WTC11 (cell line): Measurements from ENCODE around the gene NOP56. TPM values are rescaled to one million over a fixed set of nuclear protein-coding genes. Genes with fewer than 3 reads are reported as not detected.

Experiments used
- ATAC-seq: fragments of 200-7000 bp; cut with Tn5 transposase; 2 replicates; pipeline ENCODE4 v1.10.0; 2021; ENCODE audit warnings: mild to moderate bottlenecking, moderate library complexity
- CTCF ChIA-PET: fragments of 300-600 bp; sonication (Branson Sonifier 250); formaldehyde crosslinking; loops from one replicate; lab custom pipeline; 2021; ENCODE audit warnings: antibody characterized with exemption; lab: Charles Lee
- POLR2A ChIA-PET: fragments of 350-600 bp; sonication (Branson Sonifier 250); formaldehyde crosslinking; loops from one replicate; lab custom pipeline; 2021; ENCODE audit warnings: antibody characterized with exemption; lab: Charles Lee
- DNase-seq: peaks from one replicate; pipeline ENCODE4 v3.0.0; 2021; ENCODE audit warnings: low spot score
- H3K27ac Mint-ChIP-seq: 2 replicates; pipeline ENCODE4 v1.8.0; 2021; ENCODE audit warnings: mixed read lengths
- H3K27me3 Mint-ChIP-seq: 2 replicates; pipeline ENCODE4 v1.8.0; 2021; ENCODE audit warnings: low read depth, mild to moderate bottlenecking, moderate library complexity, mixed read lengths
- H3K36me3 Mint-ChIP-seq: 2 replicates; pipeline ENCODE4 v1.8.0; 2021; ENCODE audit warnings: mixed read lengths
- H3K4me1 Mint-ChIP-seq: 2 replicates; pipeline ENCODE4 v1.8.0; 2022; ENCODE audit warnings: mixed read lengths
- H3K4me3 Mint-ChIP-seq: 2 replicates; pipeline ENCODE4 v1.8.0; 2021; ENCODE audit warnings: mild to moderate bottlenecking, moderate library complexity, mixed read lengths
- H3K9me3 Mint-ChIP-seq: 2 replicates; pipeline ENCODE4 v1.8.0; 2021; ENCODE audit warnings: mixed read lengths
- EMX1 ChIP-seq: fragments of 250-450 bp; sonication (Bioruptor Pico); IDR thresholded peaks from 2 replicates; pipeline ENCODE4 v1.8.0; 2021; ENCODE audit warnings: mild to moderate bottlenecking
- GRHL2 ChIP-seq: fragments of 250-450 bp; sonication (Bioruptor Pico); IDR thresholded peaks from 2 replicates; pipeline ENCODE4 v1.8.0; 2022; ENCODE audit warnings: mild to moderate bottlenecking, moderate library complexity; ENCODE audit not compliant: insufficient replicate concordance, severe bottlenecking
- MXD4 ChIP-seq: fragments of 250-450 bp; sonication (Bioruptor Pico); IDR thresholded peaks from 2 replicates; pipeline ENCODE4 v1.8.0; 2021; ENCODE audit warnings: mild to moderate bottlenecking, moderate library complexity, borderline replicate concordance
- NFATC4 ChIP-seq: fragments of 250-450 bp; sonication (Bioruptor Pico); IDR thresholded peaks from 2 replicates; pipeline ENCODE4 v1.9.0; 2021; ENCODE audit warnings: mild to moderate bottlenecking
- NFYB ChIP-seq: sonication (generic); formaldehyde crosslinking; conservative IDR thresholded peaks from 2 replicates; pipeline ENCODE4 v1.8.0; 2022; ENCODE audit warnings: low read depth, missing genetic modification reagents
- NR3C1 ChIP-seq: sonication (generic); formaldehyde crosslinking; conservative IDR thresholded peaks from 2 replicates; pipeline ENCODE4 v1.8.1; 2023; ENCODE audit warnings: low read depth, mild to moderate bottlenecking, missing genetic modification reagents
- ZNF219 ChIP-seq: sonication (generic); formaldehyde crosslinking; IDR thresholded peaks from 2 replicates; pipeline ENCODE4 v1.8.0; 2023; ENCODE audit warnings: missing genetic modification reagents, mild to moderate bottlenecking, borderline replicate concordance
- ZNF671 ChIP-seq: fragments of 250-450 bp; sonication (Bioruptor Pico); IDR thresholded peaks from 2 replicates; pipeline ENCODE4 v1.8.0; 2021; ENCODE audit warnings: mild to moderate bottlenecking
- total RNA-seq: library from RNA; stranded (reverse); gene quantifications from 3 replicates; pipeline ENCODE4 v1.2.3, GENCODE V29; 2021
- TF ChIP-seq, protein P1 (sequence below): sonication (generic); formaldehyde crosslinking; IDR thresholded peaks from 2 replicates; pipeline ENCODE4 v1.8.0; 2022; ENCODE audit warnings: missing genetic modification reagents
- TF ChIP-seq, protein P2 (sequence below): sonication (generic); formaldehyde crosslinking; IDR thresholded peaks from 2 replicates; pipeline ENCODE4 v1.8.1; 2022; ENCODE audit warnings: missing genetic modification reagents, borderline replicate concordance
- TF ChIP-seq, protein P3 (sequence below): fragments of 250-450 bp; sonication (Bioruptor Pico); IDR thresholded peaks from 2 replicates; pipeline ENCODE4 v1.9.0; 2021; ENCODE audit warnings: mild to moderate bottlenecking
- TF ChIP-seq, protein P4 (sequence below): sonication (generic); formaldehyde crosslinking; IDR thresholded peaks from 2 replicates; pipeline ENCODE4 v1.8.0; 2022; ENCODE audit warnings: mild to moderate bottlenecking, missing genetic modification reagents
- TF ChIP-seq, protein P5 (sequence below): fragments of 200-600 bp; IDR thresholded peaks from 2 replicates; pipeline ENCODE4 v1.8.0; 2022; ENCODE audit warnings: antibody characterized with exemption
- TF ChIP-seq, protein P6 (sequence below): sonication (generic); formaldehyde crosslinking; IDR thresholded peaks from 2 replicates; pipeline ENCODE4 v1.8.1; 2023; ENCODE audit warnings: mild to moderate bottlenecking, moderate library complexity, missing genetic modification reagents
- TF ChIP-seq, protein P7 (sequence below): sonication (generic); formaldehyde crosslinking; IDR thresholded peaks from 2 replicates; pipeline ENCODE4 v1.8.0; 2023; ENCODE audit warnings: mild to moderate bottlenecking, missing genetic modification reagents
- TF ChIP-seq, protein P8 (sequence below): sonication (generic); formaldehyde crosslinking; IDR thresholded peaks from 2 replicates; pipeline ENCODE4 v1.8.1; 2023; ENCODE audit warnings: mild to moderate bottlenecking, missing genetic modification reagents, borderline replicate concordance
- TF ChIP-seq, protein P9 (sequence below): sonication (generic); formaldehyde crosslinking; IDR thresholded peaks from 2 replicates; pipeline ENCODE4 v1.8.1; 2022; ENCODE audit warnings: low read depth, mild to moderate bottlenecking, moderate library complexity, missing genetic modification reagents, borderline replicate concordance

NOP56 gene
- total RNA-seq, 1 experiment from 2014 or later, result 634 TPM

DNA sequence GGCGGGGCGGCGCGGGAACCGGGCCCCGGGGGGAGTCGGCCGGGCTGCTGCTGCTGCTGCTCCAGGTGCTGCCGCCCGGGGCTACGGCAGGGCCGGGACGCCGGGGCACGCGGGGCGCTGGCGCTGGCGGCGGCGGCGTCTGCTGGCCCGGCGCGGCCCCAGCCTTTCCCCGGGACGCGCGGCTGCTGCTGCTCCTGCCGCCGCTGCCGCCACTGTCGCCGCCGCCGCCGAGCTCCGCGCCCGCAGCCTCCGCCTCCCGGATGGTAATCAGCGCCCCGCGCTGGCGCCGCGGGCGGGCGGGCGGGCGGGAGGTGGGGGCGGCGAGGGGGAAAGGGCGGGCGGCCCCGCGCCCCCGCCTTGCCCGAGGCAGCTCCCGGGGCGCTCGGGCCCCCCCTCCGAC lies 40.5 kb downstream of the NOP56 start:
- no peak for DNase-seq
- H3K9me3 Mint-ChIP-seq, result no peaks in the 10 kb centered on the region
- ATAC-seq, result no peak

More for the DNA sequence above, 40.5 kb downstream of the NOP56 start:
- ChIA-PET POLR2A (no interaction called here), CTCF (interaction anchor here (0.6 to 2.8 kb wide), 8 partner anchors 9 to 159 kb away, joined by 4 to 14 read pairs (median 7); no protein-coding TSS in a partner anchor)
- Mint-ChIP-seq H3K4me3 (no peak overlapping the region), H3K27ac (no peak overlapping the region), H3K36me3 (peaks cover 5% of the 10 kb centered on the region), H3K4me1 (peaks cover 32% of the 10 kb centered on the region), H3K27me3 (peaks cover 88% of the 10 kb centered on the region)
- TF ChIP-seq, protein P1, sequence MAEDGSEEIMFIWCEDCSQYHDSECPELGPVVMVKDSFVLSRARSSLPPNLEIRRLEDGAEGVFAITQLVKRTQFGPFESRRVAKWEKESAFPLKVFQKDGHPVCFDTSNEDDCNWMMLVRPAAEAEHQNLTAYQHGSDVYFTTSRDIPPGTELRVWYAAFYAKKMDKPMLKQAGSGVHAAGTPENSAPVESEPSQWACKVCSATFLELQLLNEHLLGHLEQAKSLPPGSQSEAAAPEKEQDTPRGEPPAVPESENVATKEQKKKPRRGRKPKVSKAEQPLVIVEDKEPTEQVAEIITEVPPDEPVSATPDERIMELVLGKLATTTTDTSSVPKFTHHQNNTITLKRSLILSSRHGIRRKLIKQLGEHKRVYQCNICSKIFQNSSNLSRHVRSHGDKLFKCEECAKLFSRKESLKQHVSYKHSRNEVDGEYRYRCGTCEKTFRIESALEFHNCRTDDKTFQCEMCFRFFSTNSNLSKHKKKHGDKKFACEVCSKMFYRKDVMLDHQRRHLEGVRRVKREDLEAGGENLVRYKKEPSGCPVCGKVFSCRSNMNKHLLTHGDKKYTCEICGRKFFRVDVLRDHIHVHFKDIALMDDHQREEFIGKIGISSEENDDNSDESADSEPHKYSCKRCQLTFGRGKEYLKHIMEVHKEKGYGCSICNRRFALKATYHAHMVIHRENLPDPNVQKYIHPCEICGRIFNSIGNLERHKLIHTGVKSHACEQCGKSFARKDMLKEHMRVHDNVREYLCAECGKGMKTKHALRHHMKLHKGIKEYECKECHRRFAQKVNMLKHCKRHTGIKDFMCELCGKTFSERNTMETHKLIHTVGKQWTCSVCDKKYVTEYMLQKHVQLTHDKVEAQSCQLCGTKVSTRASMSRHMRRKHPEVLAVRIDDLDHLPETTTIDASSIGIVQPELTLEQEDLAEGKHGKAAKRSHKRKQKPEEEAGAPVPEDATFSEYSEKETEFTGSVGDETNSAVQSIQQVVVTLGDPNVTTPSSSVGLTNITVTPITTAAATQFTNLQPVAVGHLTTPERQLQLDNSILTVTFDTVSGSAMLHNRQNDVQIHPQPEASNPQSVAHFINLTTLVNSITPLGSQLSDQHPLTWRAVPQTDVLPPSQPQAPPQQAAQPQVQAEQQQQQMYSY (CRISPR knock-in tag), result no peak
- TF ChIP-seq, protein P2, sequence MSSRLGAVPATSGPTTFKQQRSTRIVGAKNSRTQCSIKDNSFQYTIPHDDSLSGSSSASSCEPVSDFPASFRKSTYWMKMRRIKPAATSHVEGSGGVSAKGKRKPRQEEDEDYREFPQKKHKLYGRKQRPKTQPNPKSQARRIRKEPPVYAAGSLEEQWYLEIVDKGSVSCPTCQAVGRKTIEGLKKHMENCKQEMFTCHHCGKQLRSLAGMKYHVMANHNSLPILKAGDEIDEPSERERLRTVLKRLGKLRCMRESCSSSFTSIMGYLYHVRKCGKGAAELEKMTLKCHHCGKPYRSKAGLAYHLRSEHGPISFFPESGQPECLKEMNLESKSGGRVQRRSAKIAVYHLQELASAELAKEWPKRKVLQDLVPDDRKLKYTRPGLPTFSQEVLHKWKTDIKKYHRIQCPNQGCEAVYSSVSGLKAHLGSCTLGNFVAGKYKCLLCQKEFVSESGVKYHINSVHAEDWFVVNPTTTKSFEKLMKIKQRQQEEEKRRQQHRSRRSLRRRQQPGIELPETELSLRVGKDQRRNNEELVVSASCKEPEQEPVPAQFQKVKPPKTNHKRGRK (CRISPR knock-in tag), result no peak
- TF ChIP-seq, protein P3, sequence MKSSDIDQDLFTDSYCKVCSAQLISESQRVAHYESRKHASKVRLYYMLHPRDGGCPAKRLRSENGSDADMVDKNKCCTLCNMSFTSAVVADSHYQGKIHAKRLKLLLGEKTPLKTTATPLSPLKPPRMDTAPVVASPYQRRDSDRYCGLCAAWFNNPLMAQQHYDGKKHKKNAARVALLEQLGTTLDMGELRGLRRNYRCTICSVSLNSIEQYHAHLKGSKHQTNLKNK (CRISPR knock-in tag), result no peak
- TF ChIP-seq NFATC4 (CRISPR knock-in tag) (no peak), GRHL2 (CRISPR knock-in tag) (no peak), MXD4 (no peak), ZNF671 (CRISPR knock-in tag) (no peak), NR3C1 (CRISPR knock-in tag) (no peak), EMX1 (CRISPR knock-in tag) (no peak), NFYB (no peak), ZNF219 (CRISPR knock-in tag) (no peak)
- TF ChIP-seq, protein P4, sequence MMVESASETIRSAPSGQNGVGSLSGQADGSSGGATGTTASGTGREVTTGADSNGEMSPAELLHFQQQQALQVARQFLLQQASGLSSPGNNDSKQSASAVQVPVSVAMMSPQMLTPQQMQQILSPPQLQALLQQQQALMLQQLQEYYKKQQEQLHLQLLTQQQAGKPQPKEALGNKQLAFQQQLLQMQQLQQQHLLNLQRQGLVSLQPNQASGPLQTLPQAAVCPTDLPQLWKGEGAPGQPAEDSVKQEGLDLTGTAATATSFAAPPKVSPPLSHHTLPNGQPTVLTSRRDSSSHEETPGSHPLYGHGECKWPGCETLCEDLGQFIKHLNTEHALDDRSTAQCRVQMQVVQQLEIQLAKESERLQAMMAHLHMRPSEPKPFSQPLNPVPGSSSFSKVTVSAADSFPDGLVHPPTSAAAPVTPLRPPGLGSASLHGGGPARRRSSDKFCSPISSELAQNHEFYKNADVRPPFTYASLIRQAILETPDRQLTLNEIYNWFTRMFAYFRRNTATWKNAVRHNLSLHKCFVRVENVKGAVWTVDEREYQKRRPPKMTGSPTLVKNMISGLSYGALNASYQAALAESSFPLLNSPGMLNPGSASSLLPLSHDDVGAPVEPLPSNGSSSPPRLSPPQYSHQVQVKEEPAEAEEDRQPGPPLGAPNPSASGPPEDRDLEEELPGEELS (CRISPR knock-in tag), result no peak
- TF ChIP-seq, protein P5, sequence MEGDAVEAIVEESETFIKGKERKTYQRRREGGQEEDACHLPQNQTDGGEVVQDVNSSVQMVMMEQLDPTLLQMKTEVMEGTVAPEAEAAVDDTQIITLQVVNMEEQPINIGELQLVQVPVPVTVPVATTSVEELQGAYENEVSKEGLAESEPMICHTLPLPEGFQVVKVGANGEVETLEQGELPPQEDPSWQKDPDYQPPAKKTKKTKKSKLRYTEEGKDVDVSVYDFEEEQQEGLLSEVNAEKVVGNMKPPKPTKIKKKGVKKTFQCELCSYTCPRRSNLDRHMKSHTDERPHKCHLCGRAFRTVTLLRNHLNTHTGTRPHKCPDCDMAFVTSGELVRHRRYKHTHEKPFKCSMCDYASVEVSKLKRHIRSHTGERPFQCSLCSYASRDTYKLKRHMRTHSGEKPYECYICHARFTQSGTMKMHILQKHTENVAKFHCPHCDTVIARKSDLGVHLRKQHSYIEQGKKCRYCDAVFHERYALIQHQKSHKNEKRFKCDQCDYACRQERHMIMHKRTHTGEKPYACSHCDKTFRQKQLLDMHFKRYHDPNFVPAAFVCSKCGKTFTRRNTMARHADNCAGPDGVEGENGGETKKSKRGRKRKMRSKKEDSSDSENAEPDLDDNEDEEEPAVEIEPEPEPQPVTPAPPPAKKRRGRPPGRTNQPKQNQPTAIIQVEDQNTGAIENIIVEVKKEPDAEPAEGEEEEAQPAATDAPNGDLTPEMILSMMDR, result no peak
- TF ChIP-seq, protein P6, sequence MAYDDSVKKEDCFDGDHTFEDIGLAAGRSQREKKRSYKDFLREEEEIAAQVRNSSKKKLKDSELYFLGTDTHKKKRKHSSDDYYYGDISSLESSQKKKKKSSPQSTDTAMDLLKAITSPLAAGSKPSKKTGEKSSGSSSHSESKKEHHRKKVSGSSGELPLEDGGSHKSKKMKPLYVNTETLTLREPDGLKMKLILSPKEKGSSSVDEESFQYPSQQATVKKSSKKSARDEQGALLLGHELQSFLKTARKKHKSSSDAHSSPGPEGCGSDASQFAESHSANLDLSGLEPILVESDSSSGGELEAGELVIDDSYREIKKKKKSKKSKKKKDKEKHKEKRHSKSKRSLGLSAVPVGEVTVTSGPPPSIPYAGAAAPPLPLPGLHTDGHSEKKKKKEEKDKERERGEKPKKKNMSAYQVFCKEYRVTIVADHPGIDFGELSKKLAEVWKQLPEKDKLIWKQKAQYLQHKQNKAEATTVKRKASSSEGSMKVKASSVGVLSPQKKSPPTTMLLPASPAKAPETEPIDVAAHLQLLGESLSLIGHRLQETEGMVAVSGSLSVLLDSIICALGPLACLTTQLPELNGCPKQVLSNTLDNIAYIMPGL (CRISPR knock-in tag), result no peak
- TF ChIP-seq, protein P7, sequence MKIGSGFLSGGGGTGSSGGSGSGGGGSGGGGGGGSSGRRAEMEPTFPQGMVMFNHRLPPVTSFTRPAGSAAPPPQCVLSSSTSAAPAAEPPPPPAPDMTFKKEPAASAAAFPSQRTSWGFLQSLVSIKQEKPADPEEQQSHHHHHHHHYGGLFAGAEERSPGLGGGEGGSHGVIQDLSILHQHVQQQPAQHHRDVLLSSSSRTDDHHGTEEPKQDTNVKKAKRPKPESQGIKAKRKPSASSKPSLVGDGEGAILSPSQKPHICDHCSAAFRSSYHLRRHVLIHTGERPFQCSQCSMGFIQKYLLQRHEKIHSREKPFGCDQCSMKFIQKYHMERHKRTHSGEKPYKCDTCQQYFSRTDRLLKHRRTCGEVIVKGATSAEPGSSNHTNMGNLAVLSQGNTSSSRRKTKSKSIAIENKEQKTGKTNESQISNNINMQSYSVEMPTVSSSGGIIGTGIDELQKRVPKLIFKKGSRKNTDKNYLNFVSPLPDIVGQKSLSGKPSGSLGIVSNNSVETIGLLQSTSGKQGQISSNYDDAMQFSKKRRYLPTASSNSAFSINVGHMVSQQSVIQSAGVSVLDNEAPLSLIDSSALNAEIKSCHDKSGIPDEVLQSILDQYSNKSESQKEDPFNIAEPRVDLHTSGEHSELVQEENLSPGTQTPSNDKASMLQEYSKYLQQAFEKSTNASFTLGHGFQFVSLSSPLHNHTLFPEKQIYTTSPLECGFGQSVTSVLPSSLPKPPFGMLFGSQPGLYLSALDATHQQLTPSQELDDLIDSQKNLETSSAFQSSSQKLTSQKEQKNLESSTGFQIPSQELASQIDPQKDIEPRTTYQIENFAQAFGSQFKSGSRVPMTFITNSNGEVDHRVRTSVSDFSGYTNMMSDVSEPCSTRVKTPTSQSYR (CRISPR knock-in tag), result no peak
- TF ChIP-seq, protein P8, sequence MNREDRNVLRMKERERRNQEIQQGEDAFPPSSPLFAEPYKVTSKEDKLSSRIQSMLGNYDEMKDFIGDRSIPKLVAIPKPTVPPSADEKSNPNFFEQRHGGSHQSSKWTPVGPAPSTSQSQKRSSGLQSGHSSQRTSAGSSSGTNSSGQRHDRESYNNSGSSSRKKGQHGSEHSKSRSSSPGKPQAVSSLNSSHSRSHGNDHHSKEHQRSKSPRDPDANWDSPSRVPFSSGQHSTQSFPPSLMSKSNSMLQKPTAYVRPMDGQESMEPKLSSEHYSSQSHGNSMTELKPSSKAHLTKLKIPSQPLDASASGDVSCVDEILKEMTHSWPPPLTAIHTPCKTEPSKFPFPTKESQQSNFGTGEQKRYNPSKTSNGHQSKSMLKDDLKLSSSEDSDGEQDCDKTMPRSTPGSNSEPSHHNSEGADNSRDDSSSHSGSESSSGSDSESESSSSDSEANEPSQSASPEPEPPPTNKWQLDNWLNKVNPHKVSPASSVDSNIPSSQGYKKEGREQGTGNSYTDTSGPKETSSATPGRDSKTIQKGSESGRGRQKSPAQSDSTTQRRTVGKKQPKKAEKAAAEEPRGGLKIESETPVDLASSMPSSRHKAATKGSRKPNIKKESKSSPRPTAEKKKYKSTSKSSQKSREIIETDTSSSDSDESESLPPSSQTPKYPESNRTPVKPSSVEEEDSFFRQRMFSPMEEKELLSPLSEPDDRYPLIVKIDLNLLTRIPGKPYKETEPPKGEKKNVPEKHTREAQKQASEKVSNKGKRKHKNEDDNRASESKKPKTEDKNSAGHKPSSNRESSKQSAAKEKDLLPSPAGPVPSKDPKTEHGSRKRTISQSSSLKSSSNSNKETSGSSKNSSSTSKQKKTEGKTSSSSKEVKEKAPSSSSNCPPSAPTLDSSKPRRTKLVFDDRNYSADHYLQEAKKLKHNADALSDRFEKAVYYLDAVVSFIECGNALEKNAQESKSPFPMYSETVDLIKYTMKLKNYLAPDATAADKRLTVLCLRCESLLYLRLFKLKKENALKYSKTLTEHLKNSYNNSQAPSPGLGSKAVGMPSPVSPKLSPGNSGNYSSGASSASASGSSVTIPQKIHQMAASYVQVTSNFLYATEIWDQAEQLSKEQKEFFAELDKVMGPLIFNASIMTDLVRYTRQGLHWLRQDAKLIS, result no peak
- TF ChIP-seq, protein P9, sequence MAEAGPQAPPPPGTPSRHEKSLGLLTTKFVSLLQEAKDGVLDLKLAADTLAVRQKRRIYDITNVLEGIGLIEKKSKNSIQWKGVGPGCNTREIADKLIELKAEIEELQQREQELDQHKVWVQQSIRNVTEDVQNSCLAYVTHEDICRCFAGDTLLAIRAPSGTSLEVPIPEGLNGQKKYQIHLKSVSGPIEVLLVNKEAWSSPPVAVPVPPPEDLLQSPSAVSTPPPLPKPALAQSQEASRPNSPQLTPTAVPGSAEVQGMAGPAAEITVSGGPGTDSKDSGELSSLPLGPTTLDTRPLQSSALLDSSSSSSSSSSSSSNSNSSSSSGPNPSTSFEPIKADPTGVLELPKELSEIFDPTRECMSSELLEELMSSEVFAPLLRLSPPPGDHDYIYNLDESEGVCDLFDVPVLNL (CRISPR knock-in tag), result no peak
